OCI-LY1 (cell line): ENCODE measurements around the gene COL6A2.

Experiments used
- CTCF ChIP-seq: fragments of 200-600 bp; sonication (generic), shearing (Covaris generic); IDR thresholded peaks from 2 replicates; pipeline ENCODE4 v1.5.1; 2017; ENCODE audit warnings: mild to moderate bottlenecking, antibody characterized with exemption, low read length, moderate library complexity, mixed read lengths
- EZH2 ChIP-seq: fragments of 200-600 bp; sonication (generic), shearing (Covaris generic); IDR thresholded peaks from 2 replicates; pipeline ENCODE4 v1.8.0; 2017; ENCODE audit warnings: borderline replicate concordance, mixed run types, mild to moderate bottlenecking, antibody characterized with exemption, low read length, moderate library complexity, mixed read lengths

GRCh38 chr21:46051379-46051770 is 46.5 kb upstream of the COL6A2 start:
- TF ChIP-seq EZH2, result no peak
- no peak for TF ChIP-seq CTCF
